Osteocyte (in vitro differentiated cells): ENCODE results near the gene TJP3. TPM values are rescaled to one million over a fixed set of nuclear protein-coding genes. Genes with fewer than 3 reads are reported as not detected.
A peak's percentile ranks its signal among the peaks of the same experiment; 100 is the strongest.

ENCODE experiments used
- DNase-seq: peaks from one replicate; pipeline ENCODE4 v3.0.0; 2021; ENCODE audit warnings: mixed read lengths; ENCODE audit not compliant: unreplicated experiment; ENCODE audit errors: extremely low spot score
- H3K27ac Mint-ChIP-seq: one replicate; pipeline ENCODE4 v1.8.0; 2021; ENCODE audit warnings: mild to moderate bottlenecking, mixed read lengths; ENCODE audit not compliant: unreplicated experiment
- H3K27me3 Mint-ChIP-seq: one replicate; pipeline ENCODE4 v1.8.0; 2021; ENCODE audit warnings: mixed read lengths; ENCODE audit not compliant: unreplicated experiment
- H3K36me3 Mint-ChIP-seq: one replicate; pipeline ENCODE4 v1.8.0; 2021; ENCODE audit warnings: mixed read lengths; ENCODE audit not compliant: unreplicated experiment
- H3K4me1 Mint-ChIP-seq: one replicate; pipeline ENCODE4 v1.8.0; 2021; ENCODE audit warnings: mixed read lengths; ENCODE audit not compliant: unreplicated experiment
- H3K4me3 Mint-ChIP-seq: one replicate; pipeline ENCODE4 v1.8.0; 2021; ENCODE audit warnings: mild to moderate bottlenecking, moderate library complexity, mixed read lengths; ENCODE audit not compliant: unreplicated experiment
- H3K9me3 Mint-ChIP-seq: one replicate; pipeline ENCODE4 v1.8.0; 2021; ENCODE audit warnings: mixed read lengths; ENCODE audit not compliant: unreplicated experiment
- total RNA-seq: library from RNA; stranded (reverse); gene quantifications from 2 replicates; pipeline ENCODE4 v1.2.1, GENCODE V29; 2021
- TF ChIP-seq, protein P1 (sequence below): fragments of 200-600 bp; sonication (generic); IDR thresholded peaks from 2 replicates; pipeline ENCODE4 v1.5.0; 2021; ENCODE audit warnings: antibody characterized with exemption, mild to moderate bottlenecking, moderate library complexity

The TJP3 gene
- total RNA-seq, 1 donor from 2014 or later: not detected

DNA sequence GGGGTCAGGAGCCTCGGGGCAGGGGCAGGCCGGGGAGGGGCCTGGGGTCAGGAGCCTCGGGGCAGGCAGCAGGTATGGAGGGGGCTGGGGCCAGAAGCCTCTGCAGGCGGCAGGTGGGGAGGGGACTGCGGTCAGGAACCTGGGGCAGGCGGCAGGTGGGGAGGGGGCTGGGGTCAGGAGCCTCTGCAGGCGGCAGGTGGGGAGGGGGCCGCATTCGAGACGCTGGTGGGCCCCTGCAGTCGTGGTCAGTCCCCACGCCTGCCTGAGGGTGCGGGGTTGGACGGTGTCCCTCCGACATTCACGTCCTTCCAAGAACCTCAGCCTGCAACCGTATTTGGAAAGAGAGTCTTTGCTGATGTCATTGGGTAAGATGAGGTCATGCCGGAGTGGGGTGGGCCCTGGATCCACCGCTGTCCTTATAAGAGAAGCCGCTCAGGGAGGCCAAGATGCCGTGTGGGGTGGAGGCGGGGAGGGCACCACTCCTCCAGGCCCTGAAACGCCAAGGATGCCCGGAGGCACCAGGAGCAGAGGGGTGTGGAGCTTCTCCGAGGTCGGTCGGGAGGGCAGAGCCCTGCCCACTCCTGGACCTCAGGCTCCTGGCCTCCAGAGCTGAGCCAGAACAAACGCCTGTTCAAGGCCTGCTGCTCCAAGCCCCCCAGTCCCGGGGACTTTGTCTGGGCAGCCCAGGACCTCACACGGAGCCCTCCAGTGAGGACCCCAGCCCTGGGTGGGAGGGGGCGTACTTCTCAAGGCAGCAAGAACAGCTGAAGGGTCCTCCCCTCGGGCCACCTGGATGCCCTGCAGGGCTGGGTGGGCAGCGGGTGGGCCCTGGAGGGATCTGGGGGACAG is 38.0 kb upstream of the TJP3 start:
- Mint-ChIP-seq H3K4me3 (peak overlapping the region; percentile 35), H3K27ac (peak overlapping the region; percentile 97), H3K36me3 (no peaks in the 10 kb centered on the region), H3K4me1 (peaks cover 63% of the 10 kb centered on the region), H3K27me3 (no peaks in the 10 kb centered on the region), H3K9me3 (no peaks in the 10 kb centered on the region)
- TF ChIP-seq, protein P1, sequence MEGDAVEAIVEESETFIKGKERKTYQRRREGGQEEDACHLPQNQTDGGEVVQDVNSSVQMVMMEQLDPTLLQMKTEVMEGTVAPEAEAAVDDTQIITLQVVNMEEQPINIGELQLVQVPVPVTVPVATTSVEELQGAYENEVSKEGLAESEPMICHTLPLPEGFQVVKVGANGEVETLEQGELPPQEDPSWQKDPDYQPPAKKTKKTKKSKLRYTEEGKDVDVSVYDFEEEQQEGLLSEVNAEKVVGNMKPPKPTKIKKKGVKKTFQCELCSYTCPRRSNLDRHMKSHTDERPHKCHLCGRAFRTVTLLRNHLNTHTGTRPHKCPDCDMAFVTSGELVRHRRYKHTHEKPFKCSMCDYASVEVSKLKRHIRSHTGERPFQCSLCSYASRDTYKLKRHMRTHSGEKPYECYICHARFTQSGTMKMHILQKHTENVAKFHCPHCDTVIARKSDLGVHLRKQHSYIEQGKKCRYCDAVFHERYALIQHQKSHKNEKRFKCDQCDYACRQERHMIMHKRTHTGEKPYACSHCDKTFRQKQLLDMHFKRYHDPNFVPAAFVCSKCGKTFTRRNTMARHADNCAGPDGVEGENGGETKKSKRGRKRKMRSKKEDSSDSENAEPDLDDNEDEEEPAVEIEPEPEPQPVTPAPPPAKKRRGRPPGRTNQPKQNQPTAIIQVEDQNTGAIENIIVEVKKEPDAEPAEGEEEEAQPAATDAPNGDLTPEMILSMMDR: no peak
- no peak for DNase-seq

DNA sequence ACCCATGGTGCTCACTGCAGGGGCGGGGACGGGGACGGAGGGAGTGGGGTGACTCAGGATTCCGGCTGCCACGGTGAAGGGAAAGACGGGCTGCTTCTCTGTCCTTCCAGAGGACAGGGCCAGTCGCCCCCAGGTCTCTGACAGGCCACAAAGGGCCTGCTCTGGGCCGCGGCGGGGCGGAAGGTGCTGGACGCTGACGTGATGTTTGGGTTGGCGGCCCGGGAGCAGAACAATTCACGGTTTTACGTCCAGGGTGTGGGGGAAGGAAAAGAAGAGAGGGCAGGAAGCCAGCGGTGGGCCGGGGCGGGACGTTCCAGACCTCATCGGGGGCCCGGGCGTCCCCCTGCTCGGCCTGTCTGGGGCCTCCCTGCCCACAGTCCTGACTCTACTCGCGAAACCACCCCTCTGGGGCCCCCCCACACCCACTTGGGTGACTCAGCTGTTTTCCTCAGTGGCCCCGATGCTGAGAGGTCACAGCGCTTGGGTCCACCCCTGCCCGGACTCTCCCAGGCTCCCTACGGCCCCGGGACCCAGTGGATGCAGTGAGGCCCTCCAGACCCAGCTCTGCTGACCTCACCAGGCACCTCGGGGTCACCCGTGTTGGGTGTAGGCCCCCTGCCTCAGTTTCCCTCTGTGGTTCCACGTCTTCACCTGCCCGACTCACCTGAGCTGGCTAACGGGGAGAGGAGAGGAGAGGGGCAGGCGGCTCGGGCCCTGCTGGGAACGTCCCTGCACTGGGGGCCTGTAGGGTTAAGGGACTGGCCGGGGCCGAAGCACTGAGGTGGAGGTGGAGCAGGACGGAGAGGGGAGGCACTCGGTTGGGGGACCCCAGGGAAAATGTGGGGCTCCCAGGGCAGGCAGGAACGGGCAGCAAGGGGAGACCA is 37.1 kb upstream of the TJP3 start:
- Mint-ChIP-seq H3K4me1 (peaks cover 72% of the 10 kb centered on the region), H3K4me3 (peak overlapping the region; percentile 68), H3K27me3 (no peaks in the 10 kb centered on the region), H3K36me3 (no peaks in the 10 kb centered on the region), H3K27ac (peak overlapping the region; percentile 97), H3K9me3 (no peaks in the 10 kb centered on the region)
- no peak for DNase-seq
- TF ChIP-seq, protein P1: no peak

DNA sequence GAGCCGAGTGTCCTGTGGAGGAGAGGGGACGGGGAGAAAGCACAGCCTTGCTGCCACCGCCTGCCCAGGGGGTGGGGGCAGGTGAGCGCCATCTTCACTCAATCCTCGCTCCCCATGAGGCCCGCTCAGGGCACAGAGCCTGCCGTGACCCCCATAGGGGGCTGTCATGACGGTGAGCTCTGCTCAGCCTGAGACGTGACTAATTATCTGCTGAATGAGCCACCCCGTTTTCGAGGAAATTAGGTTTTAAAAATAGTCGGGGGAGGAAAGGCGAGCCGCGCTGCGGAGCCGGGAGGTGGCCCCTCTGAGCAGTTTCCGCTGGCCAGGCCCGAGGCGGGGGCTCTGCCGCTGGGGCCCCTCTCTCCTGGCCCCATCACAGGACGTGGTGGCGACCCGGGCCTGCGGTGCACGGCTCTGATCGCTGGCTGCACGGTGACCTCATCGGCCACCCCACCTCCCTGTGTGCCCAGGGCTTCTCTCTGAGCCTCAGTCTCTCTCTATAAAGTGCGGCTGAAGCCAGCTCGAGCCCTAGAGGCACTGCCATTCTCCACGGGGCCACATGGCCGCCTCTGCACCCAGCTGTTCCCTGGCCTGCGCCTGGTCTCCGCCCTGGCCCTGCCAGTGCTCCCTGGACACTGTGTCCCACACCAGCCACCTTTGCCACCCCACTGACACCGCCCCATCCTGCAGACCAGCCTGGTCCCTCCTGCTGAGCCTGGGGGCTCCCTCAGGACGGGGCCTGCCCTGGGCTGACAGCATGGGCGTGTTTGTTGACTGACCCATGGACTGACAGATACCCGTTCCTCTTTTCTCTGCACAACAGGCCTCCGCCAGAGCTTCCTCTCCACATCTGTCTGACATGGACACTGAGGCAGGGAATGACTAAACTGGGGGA is 36.3 kb upstream of the TJP3 start:
- DNase-seq: no peak
- peak overlapping the region; percentile 97 for H3K27ac Mint-ChIP-seq
- no peaks in the 10 kb centered on the region for H3K27me3 Mint-ChIP-seq
- no peaks in the 10 kb centered on the region for H3K36me3 Mint-ChIP-seq
- peaks cover 71% of the 10 kb centered on the region for H3K4me1 Mint-ChIP-seq
- no peaks in the 10 kb centered on the region for H3K9me3 Mint-ChIP-seq
- peak overlapping the region; percentile 38 for H3K4me3 Mint-ChIP-seq
- TF ChIP-seq, protein P1: peak; percentile 39

DNA sequence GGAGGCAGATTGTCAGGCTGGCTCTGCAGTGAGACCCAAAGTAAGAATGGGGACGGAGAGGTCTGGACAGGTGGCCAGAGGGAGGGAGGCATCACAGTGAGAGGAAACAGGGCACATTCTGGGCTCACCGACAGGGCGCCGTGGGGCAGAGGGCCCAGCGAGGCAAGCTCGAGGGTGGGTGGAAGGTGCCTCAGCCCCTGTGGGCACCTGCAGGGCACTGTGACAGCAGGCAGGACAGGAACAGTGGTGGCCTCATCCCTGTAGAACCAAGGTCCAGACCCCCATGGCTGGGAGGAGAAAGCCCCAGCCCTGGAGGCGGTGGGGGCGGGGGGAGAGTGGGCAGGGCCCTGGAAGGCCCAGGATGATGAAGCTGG is 35.6 kb upstream of the TJP3 start:
- Mint-ChIP-seq H3K9me3 (no peaks in the 10 kb centered on the region), H3K27ac (peak overlapping the region; percentile 97), H3K27me3 (no peaks in the 10 kb centered on the region), H3K4me3 (no peak overlapping the region), H3K4me1 (peaks cover 75% of the 10 kb centered on the region), H3K36me3 (no peaks in the 10 kb centered on the region)
- TF ChIP-seq, protein P1: no peak
- DNase-seq: no peak
